ENCODE results near the gene HEXIM1.

HEXIM1 gene

DNA sequence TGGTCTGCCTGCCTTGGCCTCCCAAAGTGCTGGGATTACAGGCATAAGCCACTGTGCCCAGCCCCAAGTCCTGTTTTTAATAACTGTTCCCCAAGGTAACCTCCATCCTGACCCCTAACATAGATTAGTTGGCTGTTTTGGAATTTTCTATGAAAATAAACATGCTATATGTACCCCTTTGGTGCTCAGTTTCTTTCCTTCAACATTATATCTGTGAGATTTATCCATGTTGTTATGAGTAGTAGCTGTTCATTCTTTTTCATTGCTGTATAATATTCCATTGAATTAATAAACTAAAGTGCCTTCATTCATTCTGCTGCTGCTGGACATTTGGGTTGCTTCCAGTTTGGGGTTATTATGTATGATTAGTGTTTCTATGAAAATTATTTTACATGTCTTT is 47.1 kb downstream of the HEXIM1 start:
- TF ChIP-seq ZBTB7A (IDR thresholded peaks at IDR 0.05; ENCODE audit: low read depth) = no peak
- TF ChIP-seq CREB1 (IDR thresholded peaks at IDR 0.05; ENCODE audit: low read depth) = no peak
- TF ChIP-seq RAD21 (IDR thresholded peaks at IDR 0.05; ENCODE audit: low read depth) = no peak
- no peak for TF ChIP-seq TAF1 (IDR thresholded peaks at IDR 0.05; ENCODE audit: low read depth)
- no peak for TF ChIP-seq TCF12 (IDR thresholded peaks at IDR 0.05; ENCODE audit: low read depth)
- TF ChIP-seq EGR1 (IDR thresholded peaks at IDR 0.05) = no peak
- TF ChIP-seq REST (IDR thresholded peaks at IDR 0.05; ENCODE audit: low read depth) = no peak

DNA sequence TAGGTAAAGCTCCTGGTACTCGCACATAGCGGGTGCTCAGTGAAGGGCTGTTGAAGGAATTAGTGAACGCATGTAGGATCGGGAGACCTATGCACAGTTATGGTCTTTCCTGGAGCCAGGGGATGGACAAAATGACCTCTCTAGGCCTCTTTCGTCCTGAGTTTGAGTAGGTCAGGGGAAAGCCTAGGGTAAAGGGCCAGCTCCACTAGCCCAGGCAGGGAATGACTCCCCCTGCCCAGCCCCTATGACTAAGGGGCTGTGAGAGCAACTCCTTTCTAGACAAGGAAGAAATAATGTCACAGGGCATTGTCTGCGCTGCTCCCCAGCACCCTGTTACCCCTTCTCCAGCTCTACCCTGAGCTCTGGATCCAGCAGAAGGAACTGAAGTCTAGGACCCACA is 48.8 kb downstream of the HEXIM1 start:
- no peak for TF ChIP-seq EP300 (IDR thresholded peaks at IDR 0.05; ENCODE audit: borderline replicate concordance)
- no peak for TF ChIP-seq NFIC (IDR thresholded peaks at IDR 0.05)
- no peak for TF ChIP-seq FOXM1 (IDR thresholded peaks at IDR 0.05; ENCODE audit: borderline replicate concordance, low read depth)
- no peak for TF ChIP-seq YY1 (IDR thresholded peaks at IDR 0.05; ENCODE audit: low read depth)
- TF ChIP-seq TEAD4 (IDR thresholded peaks at IDR 0.05) = no peak
- no peak for TF ChIP-seq TAF1 (IDR thresholded peaks at IDR 0.05; ENCODE audit: low read depth)
- no peak for TF ChIP-seq CREB1 (IDR thresholded peaks at IDR 0.05; ENCODE audit: low read depth)
- TF ChIP-seq, protein P1, sequence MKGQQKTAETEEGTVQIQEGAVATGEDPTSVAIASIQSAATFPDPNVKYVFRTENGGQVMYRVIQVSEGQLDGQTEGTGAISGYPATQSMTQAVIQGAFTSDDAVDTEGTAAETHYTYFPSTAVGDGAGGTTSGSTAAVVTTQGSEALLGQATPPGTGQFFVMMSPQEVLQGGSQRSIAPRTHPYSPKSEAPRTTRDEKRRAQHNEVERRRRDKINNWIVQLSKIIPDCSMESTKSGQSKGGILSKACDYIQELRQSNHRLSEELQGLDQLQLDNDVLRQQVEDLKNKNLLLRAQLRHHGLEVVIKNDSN (IDR thresholded peaks at IDR 0.05) = no peak
- no peak for TF ChIP-seq TCF12 (IDR thresholded peaks at IDR 0.05; ENCODE audit: low read depth)
- no peak for TF ChIP-seq CEBPB (IDR thresholded peaks at IDR 0.05)

GRCh38 chr17:45197555-45198334 is 49.5 kb downstream of the HEXIM1 start:
- TF ChIP-seq REST (IDR thresholded peaks at IDR 0.05; ENCODE audit: low read depth) (no peak), TEAD4 (IDR thresholded peaks at IDR 0.05) (peak; percentile 42), CREB1 (IDR thresholded peaks at IDR 0.05; ENCODE audit: low read depth) (no peak), TCF12 (IDR thresholded peaks at IDR 0.05; ENCODE audit: low read depth) (no peak), NFIC (IDR thresholded peaks at IDR 0.05) (peak; percentile 85), TAF1 (IDR thresholded peaks at IDR 0.05; ENCODE audit: low read depth) (0 out of 2 replicates have a peak, but pooled peaks have one; percentile 21), YY1 (IDR thresholded peaks at IDR 0.05; ENCODE audit: low read depth) (peak; percentile 47; the same call in 1 of the 2 replicates), CEBPB (IDR thresholded peaks at IDR 0.05) (no peak), RAD21 (IDR thresholded peaks at IDR 0.05; ENCODE audit: low read depth) (peak; percentile 96)

DNA sequence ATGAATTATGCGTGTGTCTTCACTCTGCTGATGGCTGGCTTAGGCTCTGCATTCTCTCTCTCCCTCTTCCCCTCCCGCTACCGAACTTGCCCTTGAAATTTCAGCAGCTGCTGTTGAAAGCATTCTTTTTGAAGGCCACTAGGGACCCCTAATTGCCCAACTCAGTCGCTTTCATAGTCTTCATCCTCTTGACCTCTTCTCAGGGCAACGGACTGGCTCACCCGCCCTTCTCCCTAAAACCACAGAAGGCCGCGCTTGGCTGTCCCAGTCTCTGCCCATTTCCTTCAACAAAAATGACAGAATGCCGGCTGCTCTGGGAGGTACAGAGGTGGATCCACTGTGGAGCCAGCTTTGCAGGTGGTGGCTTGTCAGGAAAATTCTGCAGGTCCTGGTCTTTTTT is 52.4 kb downstream of the HEXIM1 start:
- TF ChIP-seq, protein P1 (IDR thresholded peaks at IDR 0.05) = no peak
- TF ChIP-seq CEBPB (IDR thresholded peaks at IDR 0.05) = no peak
- TF ChIP-seq CREB1 (IDR thresholded peaks at IDR 0.05; ENCODE audit: low read depth) = no peak
- no peak for TF ChIP-seq YY1 (IDR thresholded peaks at IDR 0.05; ENCODE audit: low read depth)
- no peak for TF ChIP-seq FOXM1 (IDR thresholded peaks at IDR 0.05; ENCODE audit: borderline replicate concordance, low read depth)
- TF ChIP-seq ZBTB7A (IDR thresholded peaks at IDR 0.05; ENCODE audit: low read depth) = no peak
- no peak for TF ChIP-seq TCF12 (IDR thresholded peaks at IDR 0.05; ENCODE audit: low read depth)
- TF ChIP-seq TAF1 (IDR thresholded peaks at IDR 0.05; ENCODE audit: low read depth) = no peak
- TF ChIP-seq TEAD4 (IDR thresholded peaks at IDR 0.05) = no peak
- no peak for TF ChIP-seq RAD21 (IDR thresholded peaks at IDR 0.05; ENCODE audit: low read depth)
- no peak for TF ChIP-seq EGR1 (IDR thresholded peaks at IDR 0.05)
- TF ChIP-seq EP300 (IDR thresholded peaks at IDR 0.05; ENCODE audit: borderline replicate concordance) = no peak
- TF ChIP-seq REST (IDR thresholded peaks at IDR 0.05; ENCODE audit: low read depth) = no peak
- TF ChIP-seq, protein P2, sequence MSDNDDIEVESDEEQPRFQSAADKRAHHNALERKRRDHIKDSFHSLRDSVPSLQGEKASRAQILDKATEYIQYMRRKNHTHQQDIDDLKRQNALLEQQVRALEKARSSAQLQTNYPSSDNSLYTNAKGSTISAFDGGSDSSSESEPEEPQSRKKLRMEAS (IDR thresholded peaks at IDR 0.05) = no peak
- no peak for TF ChIP-seq NFIC (IDR thresholded peaks at IDR 0.05)

All from Ishikawa (cell line).